HK-2 (cell line): ENCODE measurements around the gene CPB2.
A peak's percentile ranks its signal among the peaks of the same experiment; 100 is the strongest.

Source experiments
- DNase-seq: peaks from one replicate; pipeline ENCODE4 v3.0.0-alpha.2; 2018; ENCODE audit not compliant: unreplicated experiment

Gene CPB2

GRCh38 chr13:46127358-46128023 lies 22.7 kb upstream of the CPB2 start:
- DNase-seq: no peak

GRCh38 chr13:46126552-46127357 lies 21.9 kb upstream of the CPB2 start:
- DNase-seq: peak; percentile 56

GRCh38 chr13:46126056-46126455 lies 21.2 kb upstream of the CPB2 start:
- DNase-seq: no peak

GRCh38 chr13:46124967-46125933 lies 20.4 kb upstream of the CPB2 start:
- DNase-seq: no peak

- no peak for DNase-seq
Measured at GRCh38 chr13:46124531-46124966, 19.7 kb upstream of the CPB2 start.

GRCh38 chr13:46122304-46122703 lies 17.5 kb upstream of the CPB2 start:
- no peak for DNase-seq

GRCh38 chr13:46121597-46122163 lies 16.8 kb upstream of the CPB2 start:
- no peak for DNase-seq

- DNase-seq: no peak
Measured at GRCh38 chr13:46121033-46121432, 16.2 kb upstream of the CPB2 start.

- DNase-seq: peak; percentile 41
Measured at GRCh38 chr13:46119883-46120614, 15.2 kb upstream of the CPB2 start.

GRCh38 chr13:46116653-46117502 lies 12.0 kb upstream of the CPB2 start:
- no peak for DNase-seq

- DNase-seq: no peak
Measured at GRCh38 chr13:46114613-46115012, 9.8 kb upstream of the CPB2 start.

- peak; percentile 25 for DNase-seq
Measured at GRCh38 chr13:46113596-46113995, 8.8 kb upstream of the CPB2 start.

- no peak for DNase-seq
Measured at GRCh38 chr13:46111151-46111550, 6.3 kb upstream of the CPB2 start.

GRCh38 chr13:46109451-46109850 lies 4.6 kb upstream of the CPB2 start:
- DNase-seq: no peak

- no peak for DNase-seq
Measured at GRCh38 chr13:46106839-46107371, 2.1 kb upstream of the CPB2 start.

- DNase-seq: no peak
Measured at GRCh38 chr13:46103037-46103436, 1.8 kb downstream of the CPB2 start.

- DNase-seq: no peak
Measured at GRCh38 chr13:46102255-46102605, 2.6 kb downstream of the CPB2 start.

GRCh38 chr13:46101484-46102254 lies 3.2 kb downstream of the CPB2 start:
- no peak for DNase-seq

- no peak for DNase-seq
Measured at GRCh38 chr13:46101002-46101401, 3.8 kb downstream of the CPB2 start.
